ENCODE results near the gene PTCD1.
"Not testable (repeated sequence)": the region's sequence is repeated elsewhere in the genome, so short reads cannot be mapped to it uniquely, and the experiment has no call there.

PTCD1 gene

DNA sequence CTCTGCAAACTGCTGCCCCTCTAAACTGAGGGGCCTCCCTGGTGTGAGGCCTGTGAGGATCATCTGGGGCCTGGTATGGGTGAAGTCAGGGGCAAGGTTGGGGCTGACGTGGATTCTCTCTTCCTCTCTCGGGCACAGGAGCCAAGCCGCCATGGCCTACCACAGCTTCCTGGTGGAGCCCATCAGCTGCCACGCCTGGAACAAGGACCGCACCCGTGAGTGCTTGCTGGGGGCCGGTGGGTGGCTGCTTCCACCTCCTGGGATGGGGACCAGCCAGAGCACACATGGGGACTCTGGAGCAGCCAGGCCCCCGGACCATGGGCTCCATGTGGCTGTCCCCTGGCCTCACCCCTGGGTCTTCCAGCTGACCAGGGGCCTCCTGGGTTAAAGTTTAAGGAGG, 53.0 kb downstream of the PTCD1 start:
- no peak for DNase-seq

DNA sequence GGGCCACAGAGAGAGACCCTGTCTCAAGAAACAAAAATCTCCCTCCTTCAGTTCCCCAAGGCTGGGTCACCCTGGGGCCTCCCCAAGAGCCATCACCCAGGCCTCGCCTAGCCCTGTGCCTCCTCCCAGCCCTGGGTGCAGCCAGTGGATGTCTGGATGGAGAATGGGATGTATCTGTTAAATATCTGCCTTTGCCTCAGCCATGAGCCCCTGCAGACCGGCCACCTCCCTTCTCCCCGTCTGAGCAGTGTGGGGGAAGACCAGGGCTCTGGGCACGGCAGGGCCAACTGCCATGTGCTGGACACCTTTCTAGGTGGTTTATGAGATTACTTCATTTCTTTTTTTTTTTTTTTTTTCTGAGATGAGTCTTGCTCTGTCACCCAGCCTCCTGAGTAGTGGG, 54.1 kb downstream of the PTCD1 start:
- DNase-seq = no peak

DNA sequence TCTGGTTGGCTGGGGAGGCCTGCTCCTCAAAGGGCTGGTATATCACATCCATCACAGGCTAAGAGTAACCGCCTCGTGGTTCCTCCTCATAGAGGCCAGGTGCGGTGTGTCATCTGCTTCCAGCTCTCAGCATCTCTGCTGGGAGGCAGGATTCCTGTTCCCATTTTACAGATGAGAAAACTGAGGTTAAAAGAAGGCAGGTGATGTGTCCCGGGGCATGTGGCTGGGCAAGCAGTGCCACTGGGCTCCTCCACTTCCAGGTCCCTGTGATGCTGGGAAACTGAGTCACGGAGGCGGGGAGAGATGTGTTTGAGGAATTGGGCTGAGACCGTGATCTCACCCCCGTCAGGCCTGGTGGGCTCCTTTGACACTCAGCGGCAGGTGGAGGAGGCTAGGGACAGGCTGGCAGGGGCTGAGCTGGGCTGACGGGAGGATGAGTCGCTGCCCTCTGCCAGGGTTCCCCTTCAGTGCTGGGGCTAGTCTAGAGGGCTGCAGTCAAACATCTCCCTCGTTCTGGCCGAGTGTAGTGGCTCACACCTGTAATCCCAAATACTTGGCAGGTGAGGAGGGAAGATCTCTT, 54.7 kb downstream of the PTCD1 start:
- DNase-seq = no peak

DNA sequence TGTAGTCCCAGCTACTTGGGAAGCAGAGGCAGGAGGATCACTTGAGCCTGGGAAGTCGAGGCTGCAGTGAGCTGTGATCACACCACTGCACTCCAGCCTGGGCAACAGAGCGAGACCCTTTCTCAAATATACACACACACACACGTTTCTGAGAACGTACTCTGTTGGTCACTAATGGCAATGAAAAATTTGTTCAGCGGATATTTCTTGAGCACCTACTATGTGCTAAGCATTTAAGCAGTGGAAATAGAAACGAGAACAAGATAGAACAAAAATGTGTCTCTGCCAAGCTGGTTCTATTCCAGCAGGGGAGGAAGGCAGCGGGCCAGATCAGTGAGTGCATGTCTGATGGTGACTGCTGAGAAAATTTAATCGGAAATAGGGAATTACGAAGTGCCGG, 55.4 kb downstream of the PTCD1 start:
- DNase-seq = no peak

DNA sequence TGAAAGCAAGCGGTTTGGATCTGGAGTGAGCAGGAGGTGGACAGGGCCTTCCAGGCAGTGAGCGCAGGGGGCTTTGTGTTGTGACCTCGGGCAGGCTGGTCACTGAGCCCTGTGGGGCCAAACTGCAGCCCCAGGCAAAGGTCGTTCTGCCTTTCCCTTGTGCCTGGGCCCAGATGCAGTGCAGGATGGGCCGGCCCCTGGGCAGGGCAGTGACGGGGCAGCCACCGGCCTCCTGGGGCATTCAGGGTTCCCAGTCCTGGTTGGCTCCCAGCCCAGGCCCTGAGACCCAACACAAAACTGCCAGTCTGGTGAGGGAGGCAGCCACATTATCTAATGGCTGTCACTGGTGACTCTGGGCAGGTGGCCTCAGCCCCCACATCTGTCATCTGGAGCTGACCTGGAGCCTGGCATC, 56.9 kb downstream of the PTCD1 start:
- no peak for DNase-seq

DNA sequence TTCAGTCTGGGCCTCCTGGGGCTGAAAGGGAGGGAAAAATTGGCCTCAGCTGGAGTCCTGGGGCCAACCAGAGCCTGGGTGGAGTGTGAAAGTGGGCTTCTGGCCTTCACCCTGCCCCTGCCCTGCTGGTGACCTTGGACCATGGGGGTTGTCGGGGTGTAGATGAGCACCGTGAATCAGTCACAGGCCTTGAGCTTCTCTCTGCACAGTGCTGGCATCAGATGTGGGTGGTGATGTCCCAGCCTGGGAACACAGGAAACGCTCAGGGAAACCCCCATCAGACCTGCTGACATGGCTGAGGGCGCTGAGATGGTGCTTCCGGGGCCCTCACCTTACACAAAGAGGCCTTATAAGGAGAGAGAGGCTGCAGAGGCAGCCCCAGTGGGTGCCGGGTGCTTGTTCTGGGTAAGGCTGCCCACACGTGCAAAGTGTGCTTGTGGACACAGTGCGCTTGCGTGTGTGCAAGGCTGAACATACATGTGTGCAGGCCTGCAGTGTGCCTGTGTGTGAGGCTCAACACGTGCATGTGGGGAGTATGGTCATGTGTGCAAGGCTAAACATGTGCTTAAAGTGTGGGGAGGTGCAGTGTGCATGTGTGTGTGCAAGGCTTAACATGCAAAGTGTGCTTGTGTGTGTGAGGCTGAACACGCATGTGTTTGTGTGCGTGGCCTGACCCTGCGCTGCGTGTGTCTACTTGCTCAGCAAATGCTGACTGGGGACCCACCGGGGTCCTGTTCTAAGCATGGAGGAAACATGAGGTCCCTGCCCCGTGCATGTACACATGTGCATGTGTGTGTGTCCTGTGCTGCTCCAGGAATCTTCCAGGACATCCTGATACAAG, 57.6 kb downstream of the PTCD1 start:
- no peak for DNase-seq

DNA sequence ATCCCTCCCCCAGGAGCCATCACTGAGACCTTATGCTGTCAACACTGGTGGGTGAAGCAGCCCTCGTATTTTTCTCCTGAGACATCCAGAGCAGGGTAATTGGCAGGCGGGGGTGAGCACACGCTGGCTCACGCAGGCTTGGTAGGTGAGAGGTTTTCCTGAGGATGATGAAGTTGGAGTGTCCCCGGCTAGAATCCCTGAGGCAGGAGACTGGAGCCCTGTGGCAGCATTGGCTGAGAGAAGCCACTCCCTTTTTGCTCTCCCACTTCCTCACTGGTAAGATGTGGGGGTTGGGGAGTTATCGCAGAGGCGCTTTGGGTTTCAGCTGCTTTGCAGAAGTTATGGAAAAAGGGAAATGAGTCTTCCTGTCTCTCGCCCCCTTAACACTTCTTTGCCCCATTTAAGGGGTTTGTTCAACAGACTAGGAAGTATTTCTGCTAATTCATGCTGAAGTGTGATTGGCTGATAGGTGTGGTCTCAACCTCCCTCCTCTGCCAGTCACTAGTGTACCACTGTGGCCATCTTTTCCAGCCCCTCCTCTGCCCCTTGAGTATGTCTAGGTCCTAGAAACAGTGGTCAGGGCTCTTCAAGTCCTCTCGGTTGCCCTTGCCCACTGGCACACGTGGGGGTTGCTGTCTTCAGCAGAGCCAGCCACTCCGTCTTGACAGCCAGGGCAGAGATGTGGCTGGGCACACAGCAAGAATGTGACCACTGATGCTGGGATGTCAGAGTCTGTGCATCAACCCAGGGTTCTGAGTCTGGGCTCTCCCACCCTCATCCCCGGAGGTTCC, 58.4 kb downstream of the PTCD1 start:
- no peak for DNase-seq

DNA sequence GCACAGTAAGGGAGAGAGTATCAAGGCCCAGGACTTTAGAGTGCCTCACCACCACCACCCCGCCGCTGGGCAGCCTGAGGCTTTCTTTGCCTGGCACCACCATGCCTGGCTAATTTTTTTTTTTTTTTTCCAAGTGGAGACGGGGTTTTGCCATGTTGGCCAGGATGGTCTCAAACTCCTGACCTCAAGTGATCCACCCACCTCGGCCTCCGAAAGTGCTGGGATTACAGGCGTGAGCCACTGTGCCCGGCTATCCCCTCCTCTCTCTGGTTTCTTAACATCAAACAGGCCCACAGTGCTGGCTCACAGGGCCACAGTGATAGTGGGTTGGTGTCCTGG, 58.9 kb downstream of the PTCD1 start:
- DNase-seq = not testable (repeated sequence)

DNA sequence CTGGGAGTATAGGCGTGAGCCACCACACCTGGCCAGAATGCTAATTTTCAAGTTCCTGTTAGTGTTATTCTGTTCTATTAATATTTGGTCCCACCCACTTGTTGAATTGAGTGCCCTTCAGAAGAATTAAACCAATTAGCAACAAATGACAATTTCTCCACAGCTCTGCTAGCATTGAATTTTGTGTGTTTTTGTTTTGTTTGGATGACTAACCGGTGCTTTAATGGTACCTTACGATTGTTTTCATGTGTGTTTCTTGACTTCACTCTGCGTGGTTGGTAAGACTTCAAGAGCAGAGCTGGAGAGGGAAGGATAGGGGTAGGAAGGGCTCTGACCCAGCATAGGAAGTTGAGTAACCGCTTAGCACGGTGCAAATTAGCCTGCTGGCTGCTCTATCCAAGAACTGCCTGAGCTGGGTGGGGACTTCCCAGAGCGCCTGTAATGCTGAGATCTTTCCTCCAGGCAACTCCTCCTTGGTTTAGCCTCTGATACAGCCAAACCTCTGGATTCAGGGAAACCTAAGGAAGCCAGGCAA, 59.5 kb downstream of the PTCD1 start:
- no peak for DNase-seq

DNA sequence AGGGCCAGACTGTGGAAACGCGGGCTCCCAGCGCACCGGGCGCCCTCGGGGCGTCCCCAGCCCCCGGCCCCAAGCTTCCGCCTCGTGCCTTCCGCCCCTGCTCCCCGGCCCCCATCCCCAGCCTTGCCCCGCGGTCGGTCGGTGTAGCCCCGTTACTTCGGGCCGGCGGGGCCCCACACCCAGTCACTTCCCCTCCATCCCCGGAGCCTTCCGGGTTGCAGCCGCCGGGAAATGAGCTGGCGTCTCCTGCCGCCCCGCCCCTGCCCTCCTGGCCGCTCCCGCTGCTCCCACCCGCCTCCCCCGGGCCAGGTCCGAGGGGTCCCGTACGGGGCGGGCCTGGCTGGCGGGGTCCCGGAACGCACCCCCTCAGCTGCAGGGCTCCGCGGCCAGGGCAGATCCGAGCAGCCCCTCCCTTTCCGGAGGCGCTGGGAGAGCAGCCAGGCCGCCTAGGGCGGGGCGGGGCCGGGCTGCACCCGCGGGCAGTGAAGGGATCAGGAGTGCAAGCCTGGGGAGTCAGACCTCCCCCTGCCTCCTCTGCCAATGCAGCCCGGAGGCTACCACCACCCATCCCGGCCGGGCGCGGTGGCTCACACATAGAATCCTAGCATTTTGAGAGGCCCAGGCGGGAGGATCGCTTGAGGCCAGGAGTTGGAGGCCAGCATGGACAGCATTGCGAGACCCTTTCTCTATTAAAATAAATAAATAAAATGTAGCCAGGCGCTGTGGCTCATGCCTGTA, 63.4 kb downstream of the PTCD1 start:
- no peak for DNase-seq

DNA sequence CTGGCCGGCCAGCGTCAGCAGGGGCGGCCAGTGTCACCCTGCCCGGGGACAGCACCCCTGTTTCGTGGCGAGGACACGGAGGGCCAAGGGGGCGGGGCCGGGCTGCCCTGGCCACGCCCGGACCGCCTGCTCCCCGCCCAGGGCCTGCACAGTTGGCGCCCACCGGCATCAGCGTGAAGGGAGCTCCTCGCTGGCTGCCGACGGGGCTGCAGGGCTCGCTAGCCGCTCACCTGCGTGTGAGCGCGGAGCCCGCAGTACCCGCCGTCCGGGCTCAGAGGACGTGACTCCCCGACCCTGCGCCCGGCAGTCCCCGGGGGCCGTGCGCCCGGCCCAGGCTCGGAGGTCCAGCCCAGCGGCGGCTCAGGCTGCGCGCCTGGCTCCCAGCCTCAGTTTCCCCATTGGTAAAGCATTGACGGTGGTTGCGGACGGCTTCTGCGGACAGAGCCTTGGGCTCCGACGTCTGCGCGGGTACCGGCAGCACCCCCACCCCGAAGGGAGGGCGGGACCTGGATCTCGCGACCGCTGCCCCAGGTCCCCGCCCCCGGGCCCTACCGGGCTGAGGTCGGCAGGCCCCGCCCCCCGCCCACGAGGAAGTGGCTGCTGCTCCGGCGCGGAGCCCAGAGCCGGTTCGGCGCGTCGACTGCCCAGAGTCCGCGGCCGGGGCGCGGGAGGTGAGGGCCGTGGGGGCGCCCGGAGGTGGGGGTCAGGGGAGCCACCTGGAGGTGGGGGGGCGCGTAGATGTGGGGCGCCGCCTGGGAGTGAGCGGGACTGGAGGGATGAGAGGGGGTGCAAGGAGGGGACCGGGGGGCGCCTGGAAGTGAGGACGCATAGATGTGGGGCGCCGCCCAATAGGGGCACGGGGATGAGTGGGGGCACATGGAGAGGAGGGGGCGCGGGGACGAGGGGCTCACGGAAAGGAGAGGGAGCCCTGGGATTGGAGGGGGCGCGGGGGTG, 64.2 kb downstream of the PTCD1 start, which contains the start of gene ARPC1B:
Gene ARPC1B (plus strand): TSS at position 620 of the 954 bp plus-strand sequence. CDS start 10,985 bp downstream, outside the sequence.
- DNase-seq = no peak

DNA sequence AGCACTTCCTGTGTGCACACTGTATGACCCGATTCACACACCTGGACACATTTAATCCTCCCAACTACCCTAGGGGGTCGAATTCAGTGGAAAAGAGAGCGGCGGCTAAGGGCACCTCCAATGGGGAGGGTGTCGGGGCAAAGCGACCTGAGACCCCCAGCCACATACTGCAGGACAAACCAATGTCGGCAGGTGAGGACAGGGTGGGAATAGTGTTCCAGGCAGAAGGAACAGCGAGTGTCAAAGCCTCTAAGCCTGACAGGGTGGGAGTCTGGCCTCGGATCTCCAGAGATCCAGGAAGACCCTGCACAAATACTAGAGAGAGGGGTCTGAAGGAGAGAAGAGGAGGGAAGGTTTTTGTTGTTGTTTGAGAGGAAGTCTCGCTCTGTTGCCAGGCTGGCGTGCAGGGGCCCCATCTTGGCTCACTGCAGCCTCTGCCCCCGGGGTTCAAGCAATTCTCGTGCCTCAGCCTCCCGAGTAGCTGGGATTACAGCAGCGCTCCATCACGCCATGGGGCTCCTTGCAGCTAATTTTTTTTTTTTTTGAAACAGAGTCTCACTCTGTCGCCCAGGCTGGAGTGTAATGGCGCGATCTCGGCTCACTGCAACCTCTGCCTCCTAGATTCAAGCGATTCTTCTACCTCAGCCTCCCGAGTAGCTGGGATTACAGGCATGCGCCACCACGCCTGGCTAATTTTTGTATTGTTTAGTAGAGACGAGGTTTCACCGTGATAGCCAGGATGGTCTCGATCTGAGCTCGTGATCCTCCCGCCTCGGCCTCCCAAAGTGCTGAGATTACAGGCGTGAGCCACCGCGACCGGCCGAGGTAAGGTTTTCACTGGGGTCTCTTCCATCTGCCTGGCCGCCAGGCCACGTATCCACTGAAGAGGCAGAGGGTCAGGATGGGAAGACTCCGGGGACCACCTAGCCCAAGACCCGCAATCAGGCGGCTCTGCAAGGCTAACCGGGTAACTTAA, 65.2 kb downstream of the PTCD1 start:
- no peak for DNase-seq

DNA sequence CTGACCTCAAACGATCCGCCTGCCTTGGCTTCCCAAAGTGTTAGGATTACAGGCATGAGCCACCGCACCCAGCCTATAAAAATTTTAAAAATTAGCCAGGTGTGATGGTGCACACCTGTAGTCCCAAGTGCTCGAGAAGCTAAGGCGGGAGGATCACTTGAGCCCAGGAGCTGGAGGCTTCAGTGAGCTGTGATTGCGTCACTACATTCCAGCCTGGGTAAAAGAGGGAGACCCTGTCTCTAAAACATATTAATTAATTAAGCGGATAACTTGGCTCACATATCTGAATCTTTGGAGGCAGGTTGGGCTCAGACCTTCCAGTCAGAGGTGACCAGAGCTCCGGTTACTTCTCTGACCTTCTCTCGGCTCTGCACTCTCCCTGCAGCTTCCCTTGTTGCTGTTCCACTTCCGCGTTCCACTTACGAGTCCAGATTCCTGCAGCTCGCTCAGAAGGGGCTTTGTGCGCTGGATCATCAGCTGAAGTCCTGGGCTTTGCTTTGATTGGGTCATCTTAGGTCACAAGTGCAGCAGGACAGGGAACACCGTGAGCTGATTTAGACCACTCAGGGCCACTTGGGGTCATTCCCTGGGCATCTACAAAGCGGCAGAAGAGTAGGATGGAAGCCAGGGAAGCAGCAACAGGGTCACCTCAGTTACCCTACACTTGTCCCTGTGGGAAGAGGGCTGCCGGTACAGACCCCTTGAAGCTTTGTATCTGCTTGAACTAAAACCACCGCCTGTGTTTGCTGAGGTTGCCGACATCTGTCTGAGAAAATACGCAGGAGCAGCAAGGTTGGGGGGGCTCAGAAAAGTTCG, 66.1 kb downstream of the PTCD1 start:
- DNase-seq = no peak

DNA sequence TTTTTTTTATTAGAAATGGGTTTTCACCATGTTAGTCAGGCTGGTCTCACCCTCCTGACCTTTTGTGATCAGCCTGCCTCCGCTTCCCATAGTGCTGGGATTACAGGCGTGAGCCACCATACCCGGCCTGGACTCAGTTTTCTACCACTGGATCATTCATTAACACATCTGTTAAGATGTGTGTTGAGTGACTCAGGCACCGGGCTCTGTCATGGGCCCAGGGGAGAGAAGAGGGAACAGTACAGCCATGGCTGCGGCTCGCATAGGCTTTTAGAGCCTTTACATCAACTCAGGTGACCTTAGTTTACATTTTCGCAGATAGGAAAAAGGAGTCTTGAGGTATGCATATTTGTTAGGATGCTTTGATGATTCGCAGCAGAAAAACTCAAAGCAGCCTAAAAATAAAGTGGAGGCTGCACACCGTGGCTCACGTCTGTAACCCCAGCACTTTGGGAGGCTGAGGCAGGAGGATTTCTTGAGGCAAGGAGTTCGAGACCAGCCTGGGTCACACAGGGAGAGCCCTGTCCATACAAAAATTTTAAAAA, 67.2 kb downstream of the PTCD1 start:
- DNase-seq = no peak

DNA sequence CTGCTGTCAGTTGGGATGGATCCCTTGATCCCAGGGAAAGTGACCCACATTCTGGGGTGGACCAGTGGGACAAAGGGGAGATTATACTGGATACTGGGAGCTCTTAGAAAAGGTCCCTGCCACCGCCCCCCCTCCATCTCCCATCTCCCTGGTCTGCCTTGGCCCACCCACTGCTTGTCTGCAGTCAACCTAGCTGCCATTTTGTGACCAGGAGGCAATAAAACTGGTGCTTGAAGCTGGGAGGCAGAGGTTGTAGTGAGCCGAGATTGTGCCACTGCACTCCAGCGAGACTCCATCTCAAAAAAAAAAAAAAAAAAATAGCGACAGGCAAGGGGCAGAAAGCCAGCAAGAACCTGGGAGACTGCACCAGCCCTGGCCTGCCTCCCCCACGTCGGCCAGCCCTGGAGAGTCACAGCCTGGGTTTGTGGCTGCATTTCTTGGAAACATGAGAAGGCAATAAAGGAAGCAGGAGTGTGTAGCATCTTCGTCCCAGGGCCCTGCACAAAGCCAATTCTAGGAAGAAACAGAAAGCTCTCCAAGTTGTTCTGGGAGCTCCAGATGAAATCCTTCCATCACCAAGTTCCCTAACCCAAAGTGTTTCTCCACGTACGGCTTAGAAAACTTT, 68.7 kb downstream of the PTCD1 start:
- DNase-seq = no peak

DNA sequence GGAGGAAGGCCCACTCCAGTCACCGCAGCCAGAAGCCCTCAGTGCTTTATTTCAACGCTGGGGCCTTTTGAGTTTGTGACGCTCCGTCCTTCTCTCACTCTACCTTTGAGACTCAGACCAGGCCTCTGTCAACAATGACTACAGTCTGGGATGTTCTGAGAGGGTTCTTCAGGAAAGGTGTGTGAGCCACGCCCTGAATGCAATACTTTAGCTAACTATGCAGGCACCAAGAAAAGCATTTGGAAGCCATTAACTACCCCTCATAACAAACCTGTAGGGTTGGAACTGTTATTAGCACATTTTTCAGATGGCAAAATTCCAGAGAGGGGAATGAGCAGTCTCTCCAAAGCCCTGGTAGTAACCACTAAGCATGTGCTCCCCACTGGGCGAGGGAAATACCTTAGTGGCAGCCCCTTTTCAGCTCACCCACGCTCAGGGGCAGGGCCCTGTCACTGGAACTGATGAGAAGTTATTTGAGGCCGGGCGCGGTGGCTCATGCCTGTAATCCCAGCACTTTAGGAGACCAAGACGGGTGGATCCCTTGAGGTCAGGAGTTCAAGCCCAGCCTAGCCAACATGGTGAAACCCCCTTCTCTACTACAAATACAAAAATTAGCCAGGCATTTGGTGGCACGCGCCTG, 69.7 kb downstream of the PTCD1 start:
- no peak for DNase-seq
